ENCODE results near the gene ZNF23.

ZNF23 gene

DNA sequence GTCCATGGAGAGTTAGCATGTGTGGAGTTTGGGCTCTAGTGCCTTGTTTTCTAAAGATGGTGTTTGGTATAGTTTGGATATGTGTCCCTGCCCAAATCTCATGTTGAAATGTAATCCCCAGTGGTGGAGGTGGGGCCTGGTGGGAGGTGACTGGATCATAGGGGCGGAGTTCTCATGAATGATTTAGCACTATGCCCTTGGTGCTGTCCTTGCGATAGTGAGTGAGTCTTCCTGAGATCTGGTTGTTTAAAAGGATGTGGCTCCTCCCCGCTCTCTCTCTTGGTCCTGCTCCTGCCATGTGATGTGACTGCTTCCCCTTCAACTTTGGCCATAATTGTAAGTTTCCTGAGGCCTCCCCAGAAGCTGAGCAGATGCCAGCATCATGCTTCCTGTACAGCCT is 36.0 kb upstream of the ZNF23 start:
- no peak overlapping the region for H3K4me3 ChIP-seq (replicated peaks; ENCODE audit: low read depth, low read length)
- TF ChIP-seq, protein P1, sequence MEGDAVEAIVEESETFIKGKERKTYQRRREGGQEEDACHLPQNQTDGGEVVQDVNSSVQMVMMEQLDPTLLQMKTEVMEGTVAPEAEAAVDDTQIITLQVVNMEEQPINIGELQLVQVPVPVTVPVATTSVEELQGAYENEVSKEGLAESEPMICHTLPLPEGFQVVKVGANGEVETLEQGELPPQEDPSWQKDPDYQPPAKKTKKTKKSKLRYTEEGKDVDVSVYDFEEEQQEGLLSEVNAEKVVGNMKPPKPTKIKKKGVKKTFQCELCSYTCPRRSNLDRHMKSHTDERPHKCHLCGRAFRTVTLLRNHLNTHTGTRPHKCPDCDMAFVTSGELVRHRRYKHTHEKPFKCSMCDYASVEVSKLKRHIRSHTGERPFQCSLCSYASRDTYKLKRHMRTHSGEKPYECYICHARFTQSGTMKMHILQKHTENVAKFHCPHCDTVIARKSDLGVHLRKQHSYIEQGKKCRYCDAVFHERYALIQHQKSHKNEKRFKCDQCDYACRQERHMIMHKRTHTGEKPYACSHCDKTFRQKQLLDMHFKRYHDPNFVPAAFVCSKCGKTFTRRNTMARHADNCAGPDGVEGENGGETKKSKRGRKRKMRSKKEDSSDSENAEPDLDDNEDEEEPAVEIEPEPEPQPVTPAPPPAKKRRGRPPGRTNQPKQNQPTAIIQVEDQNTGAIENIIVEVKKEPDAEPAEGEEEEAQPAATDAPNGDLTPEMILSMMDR (IDR thresholded peaks at IDR 0.05; ENCODE audit: low read length, missing control alignments): no peak
- no peak for DNase-seq (ENCODE audit: low read depth)

DNA sequence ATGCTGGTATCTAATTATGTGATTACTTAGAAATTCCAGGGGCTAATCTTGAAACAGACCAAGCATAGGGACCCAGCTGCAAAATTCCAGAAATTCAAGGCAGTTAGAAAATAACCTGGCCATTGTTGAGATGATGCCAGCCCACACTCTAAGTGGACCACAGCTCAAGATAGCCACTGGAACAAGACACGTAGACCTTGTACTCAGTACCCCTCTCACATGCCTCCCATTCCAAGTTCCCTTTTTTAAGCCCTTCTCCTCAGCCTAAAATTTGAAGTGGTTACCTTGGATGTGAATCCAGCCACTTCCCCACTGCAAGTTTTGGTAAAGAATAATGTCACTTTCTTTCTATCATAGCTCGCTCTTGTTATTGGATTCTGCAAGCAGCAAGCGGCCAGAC is 31.2 kb upstream of the ZNF23 start:
- no peak overlapping the region for H3K4me3 ChIP-seq (replicated peaks; ENCODE audit: low read depth, low read length)
- TF ChIP-seq, protein P1 (IDR thresholded peaks at IDR 0.05; ENCODE audit: low read length, missing control alignments): no peak
- DNase-seq (ENCODE audit: low read depth): no peak

DNA sequence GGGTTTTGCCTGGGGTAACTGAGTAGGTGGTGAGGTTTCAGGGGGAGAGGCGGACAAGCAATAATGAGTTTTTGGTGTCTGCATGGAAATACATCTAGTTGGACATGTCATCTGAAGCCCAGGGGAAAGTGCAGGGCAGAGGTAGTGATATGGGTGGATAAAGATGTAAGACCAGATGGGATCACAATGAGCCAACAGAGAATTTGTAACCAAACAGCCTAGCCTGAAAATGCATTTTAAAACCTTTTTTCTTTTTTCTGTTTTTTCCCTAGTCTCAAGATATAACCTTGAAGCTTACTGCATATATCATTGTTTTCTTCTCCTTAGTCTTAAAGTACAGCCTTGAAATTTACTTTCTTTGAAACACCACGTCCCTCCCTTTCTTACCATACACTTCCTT is 30.7 kb upstream of the ZNF23 start:
- DNase-seq (ENCODE audit: low read depth): no peak
- TF ChIP-seq, protein P1 (IDR thresholded peaks at IDR 0.05; ENCODE audit: low read length, missing control alignments): no peak
- H3K4me3 ChIP-seq (replicated peaks; ENCODE audit: low read depth, low read length): no peak overlapping the region

DNA sequence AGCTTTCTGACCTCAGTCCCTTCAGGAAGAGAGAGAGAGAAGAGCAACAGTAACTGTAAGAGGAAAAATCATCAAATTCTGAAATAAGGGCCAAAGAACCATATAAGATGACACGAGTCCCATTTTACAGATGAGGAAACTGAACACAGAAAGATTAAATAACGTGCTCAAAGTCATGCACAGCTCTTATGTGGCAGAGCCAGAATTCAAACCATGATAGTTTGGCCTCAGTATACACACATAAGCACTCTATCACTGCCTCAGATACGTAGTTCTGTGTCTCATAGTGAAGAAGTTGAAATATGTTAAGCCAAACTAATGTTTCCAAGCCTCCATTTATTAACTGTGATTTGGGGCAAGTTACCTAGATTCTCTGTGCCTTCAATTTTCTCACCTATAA is 29.0 kb upstream of the ZNF23 start:
- no peak overlapping the region for H3K4me3 ChIP-seq (replicated peaks; ENCODE audit: low read depth, low read length)
- no peak for DNase-seq (ENCODE audit: low read depth)
- TF ChIP-seq, protein P1 (IDR thresholded peaks at IDR 0.05; ENCODE audit: low read length, missing control alignments): no peak

DNA sequence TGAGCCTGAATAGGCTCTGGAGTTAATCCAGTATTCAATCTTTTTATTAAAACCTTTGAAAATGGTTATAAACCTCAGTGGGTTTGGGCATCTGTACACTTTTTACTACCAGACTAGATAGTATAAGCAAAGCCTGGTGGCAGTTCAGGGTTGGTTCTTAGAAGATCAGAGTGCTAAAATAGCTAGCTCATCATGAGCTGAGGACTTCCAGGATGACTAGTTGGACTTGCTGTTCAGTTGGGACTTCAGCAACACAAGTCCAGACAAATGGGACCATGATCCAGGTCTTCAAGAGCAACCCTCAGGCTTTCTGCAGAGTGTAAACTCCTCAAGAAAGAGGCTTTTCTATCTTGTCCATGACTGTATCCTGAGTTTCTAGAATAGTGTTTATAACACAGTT is 28.3 kb upstream of the ZNF23 start:
- no peak for DNase-seq (ENCODE audit: low read depth)
- TF ChIP-seq, protein P1 (IDR thresholded peaks at IDR 0.05; ENCODE audit: low read length, missing control alignments): no peak
- no peak overlapping the region for H3K4me3 ChIP-seq (replicated peaks; ENCODE audit: low read depth, low read length)

DNA sequence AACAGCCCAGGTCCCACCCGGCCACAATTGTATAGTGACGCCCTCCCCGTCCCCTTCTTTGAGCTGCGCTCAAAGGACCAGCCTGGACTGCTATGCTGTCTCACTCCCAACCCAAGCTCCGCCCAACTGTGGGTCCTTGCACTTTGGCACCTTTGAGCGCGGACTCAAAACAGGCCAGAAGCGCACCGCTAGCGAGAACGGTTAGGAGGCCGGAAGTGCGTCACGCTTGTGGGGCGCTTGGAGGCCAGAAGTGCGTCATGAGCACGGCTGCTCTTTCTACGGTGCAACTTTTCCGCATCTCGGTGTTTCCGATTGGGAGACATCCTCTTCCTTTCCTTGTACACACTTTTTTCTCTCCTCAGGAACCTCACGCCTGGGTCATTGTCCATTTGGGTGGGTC is 27.1 kb upstream of the ZNF23 start, which contains the start of gene ZNF19:
TSS of gene ZNF19 (minus strand) at position 203 of the 400 bp plus-strand sequence. CDS start 7,210 bp downstream, outside the sequence.
- no peak within 1 kb of the TSS for H3K4me3 ChIP-seq (replicated peaks; ENCODE audit: low read depth, low read length)
- no peak for DNase-seq (ENCODE audit: low read depth)
- TF ChIP-seq, protein P1 (IDR thresholded peaks at IDR 0.05; ENCODE audit: low read length, missing control alignments): no peak

Data from fibroblast of pulmonary artery (primary cell).